Renal cortex interstitium (tissue), 11 donors: ENCODE results near the gene MAST4. TPM values are rescaled to one million over a fixed set of nuclear protein-coding genes. Genes with fewer than 3 reads are reported as not detected.
"Not testable (repeated sequence)": the region's sequence is repeated elsewhere in the genome, so short reads cannot be mapped to it uniquely, and the experiment has no call there.

ENCODE experiments used
- DNase-seq, 11 donors: peaks; one replicate each; pipeline ENCODE4 v3.0.0-alpha.2; 2013; ENCODE audit warnings: low read depth in 9 of 11, low spot score in 4 of 11; ENCODE audit errors: extremely low read depth in 1 of 11
- polyA plus RNA-seq, 3 donors: library from polyadenylated mRNA; unstranded; fragments of 120-200 nt; gene quantifications; one replicate each; pipeline ENCODE4 v1.2.1, GENCODE V29; 2013; ENCODE audit not compliant: insufficient read length in 3 of 3

MAST4 gene
- polyA plus RNA-seq, 3 donors: 15.2 to 19.4 (median 16.8) TPM

DNA sequence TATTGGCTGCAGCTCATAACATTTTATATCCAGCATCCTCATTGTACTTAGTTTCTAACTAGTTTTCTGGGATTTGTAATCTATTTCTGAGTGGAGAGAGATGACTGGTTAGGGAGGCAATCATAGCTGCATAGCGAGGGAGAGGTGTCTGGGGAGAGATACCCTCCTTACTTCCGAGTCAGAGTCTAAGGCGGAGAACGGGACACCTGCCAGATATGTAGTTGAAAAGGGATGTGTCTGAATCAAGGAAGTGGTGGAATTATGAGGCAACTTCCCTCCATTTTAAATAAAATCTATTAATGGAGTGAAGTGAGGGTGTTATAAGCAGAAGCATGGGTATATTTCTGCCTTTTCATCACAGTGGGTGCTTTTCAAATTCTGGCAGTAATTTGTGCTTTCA, 126.5 kb downstream of the MAST4 start:
- DNase-seq: no peak

DNA sequence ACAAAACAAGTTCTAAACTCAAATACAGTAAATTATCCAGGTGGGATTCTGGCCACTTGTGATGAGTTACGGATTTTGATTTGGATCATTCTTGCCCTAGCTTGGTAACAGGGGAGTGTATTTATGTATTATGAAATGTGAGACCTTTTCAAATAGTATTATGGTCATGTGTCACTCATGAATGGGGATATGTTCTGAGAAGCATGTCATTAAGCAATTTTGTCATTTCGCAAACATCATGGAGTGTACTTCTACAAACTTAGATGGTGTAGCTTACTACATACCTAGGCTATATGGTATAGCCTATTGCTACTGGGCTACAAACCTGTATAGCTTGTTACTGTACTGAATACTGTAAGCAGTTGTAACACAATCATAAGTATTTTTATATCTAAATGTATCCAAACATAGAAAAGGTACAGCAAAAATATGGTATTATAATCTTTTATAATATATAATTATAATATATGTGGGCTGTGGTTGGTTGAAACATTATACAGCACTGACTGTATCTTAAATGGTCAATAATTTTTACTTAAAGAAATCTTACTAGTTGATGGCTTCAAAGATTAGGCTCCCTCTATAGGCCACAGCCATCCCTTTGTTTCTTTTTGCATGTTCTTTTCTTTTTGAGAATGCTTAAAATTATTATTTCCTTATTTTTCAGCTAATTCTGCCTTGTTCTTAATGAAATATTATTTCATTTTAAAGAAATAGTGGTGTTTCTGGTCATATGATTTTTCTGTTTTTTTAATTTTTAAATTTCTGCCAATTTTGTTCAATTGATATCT, 128.4 kb downstream of the MAST4 start:
- DNase-seq: no peak

DNA sequence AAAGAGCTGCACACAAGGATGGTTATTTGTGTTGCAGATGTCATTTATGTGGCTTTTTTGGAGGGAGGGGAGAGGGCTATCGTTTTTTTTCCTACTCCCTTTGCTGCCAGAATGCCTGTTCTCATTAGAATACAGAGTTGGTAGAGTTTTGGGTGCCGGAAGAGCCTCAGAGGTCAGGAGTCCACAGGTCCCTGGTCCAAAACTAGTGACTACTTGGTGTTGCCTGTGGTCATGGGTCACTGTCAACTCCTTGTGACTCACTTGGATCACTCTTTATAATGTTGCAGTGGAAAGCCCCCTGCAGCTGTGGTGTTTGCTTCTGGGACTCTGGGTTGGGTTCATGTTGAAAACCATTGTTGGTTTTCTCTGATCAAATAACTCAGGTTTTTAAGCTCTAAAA, 131.4 kb downstream of the MAST4 start:
- no peak for DNase-seq

DNA sequence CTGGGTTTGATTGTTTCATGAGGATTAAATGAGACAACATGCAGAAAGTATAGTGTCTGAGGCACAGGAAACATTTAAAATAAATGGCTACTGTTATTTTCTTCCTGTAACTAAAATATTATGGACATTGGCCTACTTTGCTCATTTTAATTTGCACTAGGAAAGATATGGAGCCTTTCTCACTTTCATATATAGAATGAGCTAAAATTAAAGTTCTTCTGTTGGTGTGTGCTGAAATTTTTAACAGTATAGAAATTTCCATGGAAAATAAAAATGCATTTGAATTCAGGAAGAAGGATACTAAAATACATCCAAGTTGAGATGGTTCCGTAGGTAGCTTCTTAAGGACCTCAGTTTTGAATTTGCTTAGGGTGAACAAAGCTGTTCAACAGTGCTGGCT, 131.9 kb downstream of the MAST4 start:
- no peak for DNase-seq

DNA sequence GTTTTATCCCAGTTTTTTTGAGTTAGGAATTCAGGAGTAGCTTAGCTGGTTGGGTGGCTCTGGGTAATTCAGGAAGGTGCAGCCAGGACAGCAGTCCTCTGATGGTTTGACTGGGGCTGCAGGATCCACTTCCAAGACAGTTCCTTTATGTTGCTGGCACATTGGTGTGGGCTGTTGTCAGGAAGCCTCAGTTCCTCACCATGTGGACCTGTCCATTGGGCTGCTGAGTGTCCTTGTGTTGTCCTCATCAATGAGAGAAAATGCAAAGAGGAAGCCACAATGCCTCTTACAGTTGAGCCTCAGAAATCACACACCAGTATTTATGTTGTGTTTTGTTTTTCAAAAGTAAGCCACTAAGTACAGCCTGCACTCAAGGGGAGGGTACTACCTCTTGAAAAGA, 140.9 kb downstream of the MAST4 start:
- no peak for DNase-seq

DNA sequence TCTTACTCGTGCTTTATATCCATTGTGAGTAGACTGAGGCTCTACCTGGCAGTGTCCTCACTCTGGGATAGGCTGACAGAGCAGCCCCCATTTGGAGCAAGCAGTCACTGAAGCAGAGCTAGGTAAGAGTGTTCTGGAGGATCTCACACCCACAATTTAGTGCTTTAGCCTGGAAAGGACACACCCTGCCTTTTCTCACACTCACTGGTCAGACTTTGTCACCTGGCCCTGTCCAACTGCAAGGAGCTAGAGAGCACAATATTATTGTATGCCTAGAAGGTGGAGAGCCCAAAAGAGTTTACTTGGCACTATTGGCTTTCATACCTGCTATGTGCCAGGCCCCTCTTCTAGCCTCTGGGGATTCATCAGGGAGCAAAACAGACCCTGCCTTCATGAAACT, 141.9 kb downstream of the MAST4 start:
- DNase-seq: no peak

DNA sequence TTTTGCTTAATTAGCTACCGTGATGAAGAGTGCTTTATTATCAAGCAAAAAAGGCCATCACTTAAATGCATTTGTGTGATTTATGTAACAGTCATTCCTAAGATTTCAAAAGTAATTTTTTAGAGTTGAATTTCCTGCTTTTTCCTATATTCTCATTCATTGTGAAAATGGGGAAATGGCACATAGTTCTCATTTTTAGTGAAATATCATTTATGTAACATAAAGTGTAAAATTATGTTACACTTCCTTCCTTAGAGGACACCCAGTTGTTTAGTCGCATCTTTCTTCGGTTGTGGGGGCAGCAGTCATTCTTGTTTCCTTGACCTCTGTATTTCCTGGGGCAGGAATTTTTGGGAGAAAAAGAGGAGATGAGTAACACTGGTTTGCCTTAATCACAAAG, 142.8 kb downstream of the MAST4 start:
- no peak for DNase-seq

DNA sequence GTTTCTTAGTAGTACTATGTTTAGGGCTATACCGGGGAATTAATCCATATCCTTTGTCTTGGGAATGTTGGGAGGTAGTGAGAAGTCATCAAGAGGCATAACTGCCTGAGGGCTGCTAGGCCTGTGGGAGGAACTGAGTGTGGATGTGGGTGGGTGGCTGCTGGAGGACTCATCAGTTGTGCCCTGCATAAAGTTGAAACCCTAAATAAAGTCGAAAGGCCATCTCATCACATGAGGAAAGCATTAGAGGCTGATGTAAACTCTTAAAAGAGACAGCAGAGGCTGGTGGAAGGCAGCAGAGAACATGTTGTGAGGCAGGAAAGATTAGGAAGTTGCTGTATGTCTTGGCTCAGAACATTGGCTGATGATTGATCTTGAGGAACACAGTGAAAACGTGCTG, 143.8 kb downstream of the MAST4 start:
- no peak for DNase-seq

DNA sequence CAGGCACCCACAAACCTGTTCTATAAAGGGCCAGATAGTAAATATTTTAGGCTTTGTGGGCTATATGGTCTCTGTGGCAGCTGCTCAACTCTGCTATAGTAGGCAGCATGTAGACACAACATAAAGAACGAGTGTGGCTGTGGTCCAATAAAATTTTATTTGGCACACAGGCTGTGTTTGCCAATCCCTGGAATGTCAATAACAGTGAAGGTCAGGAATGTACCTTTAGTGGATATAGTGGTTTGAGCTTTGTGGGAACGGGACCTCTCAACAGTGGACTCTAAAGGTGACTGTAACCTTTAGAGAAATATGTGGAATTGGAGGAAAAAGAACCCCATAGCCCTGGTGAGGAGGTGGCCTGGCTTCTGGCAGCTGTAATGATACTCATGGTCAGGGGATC, 145.2 kb downstream of the MAST4 start:
- DNase-seq: no peak

DNA sequence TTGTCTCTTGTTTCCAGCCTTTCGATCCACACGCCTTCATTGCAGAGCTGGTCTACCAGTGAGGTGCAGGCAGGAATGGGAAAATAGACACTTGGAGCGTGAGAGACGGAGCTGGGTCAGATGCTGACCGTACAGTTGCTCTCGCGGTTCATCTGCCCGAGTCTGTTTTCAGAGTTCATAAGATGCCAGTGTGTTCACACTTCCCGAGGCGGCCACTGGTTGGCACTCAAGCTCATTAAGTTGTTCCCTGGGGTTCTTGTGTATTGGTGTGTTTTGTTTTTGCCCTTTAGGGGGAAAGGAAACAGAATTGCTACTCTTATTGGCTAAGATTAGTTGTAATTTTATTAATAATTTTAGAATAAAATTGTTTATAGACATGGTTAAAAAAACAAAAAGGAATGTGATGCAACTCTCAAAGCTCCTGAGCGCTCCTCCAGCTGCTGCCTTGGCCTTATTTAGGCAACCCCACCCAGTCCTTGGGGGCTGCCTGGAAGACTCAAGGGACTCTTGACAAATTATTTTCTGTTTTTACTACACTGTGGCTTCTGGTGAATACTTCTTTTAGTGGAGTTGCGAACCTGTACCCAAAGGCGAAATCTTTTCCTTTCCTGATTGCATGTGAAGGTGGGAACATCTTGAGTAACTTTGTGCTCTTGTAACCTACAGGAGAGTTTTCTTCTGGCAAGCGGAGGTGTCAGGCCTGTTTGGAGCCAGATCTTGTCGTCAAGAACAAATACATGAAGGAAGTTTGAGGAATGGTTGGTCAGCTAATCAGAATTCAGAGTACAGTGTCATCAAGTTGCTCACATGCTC, 146.1 kb downstream of the MAST4 start:
- no peak for DNase-seq

DNA sequence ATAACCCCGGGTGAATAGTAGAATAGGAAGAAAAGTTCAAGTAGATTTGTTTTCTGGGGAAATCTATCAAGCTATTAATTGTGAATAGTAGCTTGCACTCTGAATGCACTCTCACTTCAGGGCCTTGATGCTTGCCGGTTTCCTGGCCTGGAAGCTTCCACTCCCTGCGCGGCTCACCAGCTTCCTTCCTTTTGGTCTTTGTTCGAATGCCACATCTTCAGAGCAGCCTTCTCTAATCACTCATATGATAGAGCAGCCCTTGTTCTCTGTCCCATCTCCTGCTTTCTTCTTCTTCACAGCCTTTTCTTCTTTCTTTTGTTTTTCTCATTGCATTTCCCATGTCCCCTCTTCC, 146.7 kb downstream of the MAST4 start:
- no peak for DNase-seq

DNA sequence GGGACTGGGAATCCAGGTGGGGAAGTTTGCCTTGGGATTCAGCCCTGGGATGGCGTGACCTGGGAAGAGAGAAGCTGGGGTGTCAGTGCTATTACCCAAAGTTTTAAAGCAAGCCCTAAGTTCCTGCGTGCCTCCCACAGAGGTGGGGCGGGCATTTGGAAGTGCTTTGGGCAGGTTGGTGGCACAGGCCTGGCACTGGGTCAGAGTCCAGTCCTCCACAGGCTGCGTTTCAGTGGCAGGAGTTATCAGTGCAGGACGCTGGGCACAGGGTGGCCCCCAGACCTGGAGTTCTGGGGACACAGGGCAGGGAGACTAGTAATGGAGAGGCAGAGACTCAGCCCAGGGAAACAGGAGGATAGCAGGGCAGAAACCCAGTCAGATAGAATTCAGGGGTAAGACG, 147.2 kb downstream of the MAST4 start:
- DNase-seq: no peak

DNA sequence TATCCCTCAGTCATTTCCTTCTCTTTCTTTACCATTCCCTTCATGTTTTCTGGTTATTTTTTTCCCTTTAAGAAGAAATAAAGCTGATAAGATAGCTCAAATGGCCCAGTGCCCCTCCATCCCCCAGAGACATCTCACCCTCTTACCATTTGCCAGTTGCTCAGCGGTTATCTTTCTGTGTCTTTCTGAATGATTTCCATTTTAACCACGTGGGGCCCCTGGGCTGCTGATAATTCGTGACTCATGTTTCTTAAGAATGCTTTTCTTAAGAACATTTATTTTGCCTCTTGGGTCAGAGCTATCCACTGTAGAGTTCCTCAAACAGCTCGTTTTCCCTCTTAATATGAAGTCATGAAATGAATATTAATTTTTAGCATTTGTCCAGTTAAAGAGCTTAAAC, 147.8 kb downstream of the MAST4 start:
- no peak for DNase-seq

DNA sequence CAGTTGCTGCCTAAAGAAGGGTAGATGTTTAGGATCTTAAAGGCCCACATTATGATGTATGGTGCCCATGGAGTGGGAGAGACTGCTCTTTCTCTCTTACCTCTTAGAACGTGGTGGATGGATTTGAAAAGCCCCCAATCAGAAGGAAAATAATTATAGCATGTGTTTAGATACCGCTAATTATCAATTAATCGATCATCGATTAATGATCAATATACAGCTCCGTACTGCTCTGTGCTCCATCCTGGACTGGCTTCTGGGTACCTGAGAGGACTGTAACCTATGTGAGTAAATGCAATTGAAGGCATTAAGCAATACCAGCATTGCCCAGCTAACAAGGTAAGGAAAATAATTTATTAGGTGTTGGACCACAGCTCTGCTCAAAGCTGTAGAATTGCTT, 149.1 kb downstream of the MAST4 start:
- DNase-seq: no peak

DNA sequence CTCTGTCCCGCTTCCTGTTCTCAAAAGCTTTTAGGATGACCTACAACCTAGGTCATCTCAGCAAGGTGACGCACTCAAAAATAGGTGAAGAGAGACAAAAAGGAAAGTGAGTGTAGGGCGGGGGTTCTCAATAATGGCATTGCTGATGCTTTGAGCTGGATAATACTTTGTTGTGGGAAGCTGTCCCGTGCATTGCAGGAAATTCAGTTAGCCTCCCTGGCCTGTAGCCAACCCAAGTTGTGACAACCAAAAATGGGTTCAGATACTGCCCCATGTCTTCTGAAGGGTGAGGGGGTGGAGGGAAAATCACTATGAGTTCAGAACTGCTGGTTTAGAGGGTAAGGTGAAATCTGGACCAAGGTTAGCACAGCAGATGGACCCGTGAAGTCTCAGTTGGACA, 151.4 kb downstream of the MAST4 start:
- no peak for DNase-seq

DNA sequence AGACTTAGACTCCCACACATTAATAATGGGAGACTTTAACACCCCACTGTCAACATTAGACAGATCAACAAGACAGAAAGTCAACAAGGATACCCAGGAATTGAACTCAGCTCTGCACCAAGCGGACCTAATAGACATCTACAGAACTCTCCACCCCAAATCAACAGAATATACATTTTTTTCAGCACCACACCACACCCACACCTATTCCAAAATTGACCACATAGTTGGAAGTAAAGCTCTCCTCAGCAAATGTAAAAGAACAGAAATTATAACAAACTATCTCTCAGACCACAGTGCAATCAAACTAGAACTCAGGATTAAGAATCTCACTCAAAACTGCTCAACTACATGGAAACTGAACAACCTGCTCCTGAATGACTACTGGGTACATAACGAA, 156.5 kb downstream of the MAST4 start:
- DNase-seq: not testable (repeated sequence)

DNA sequence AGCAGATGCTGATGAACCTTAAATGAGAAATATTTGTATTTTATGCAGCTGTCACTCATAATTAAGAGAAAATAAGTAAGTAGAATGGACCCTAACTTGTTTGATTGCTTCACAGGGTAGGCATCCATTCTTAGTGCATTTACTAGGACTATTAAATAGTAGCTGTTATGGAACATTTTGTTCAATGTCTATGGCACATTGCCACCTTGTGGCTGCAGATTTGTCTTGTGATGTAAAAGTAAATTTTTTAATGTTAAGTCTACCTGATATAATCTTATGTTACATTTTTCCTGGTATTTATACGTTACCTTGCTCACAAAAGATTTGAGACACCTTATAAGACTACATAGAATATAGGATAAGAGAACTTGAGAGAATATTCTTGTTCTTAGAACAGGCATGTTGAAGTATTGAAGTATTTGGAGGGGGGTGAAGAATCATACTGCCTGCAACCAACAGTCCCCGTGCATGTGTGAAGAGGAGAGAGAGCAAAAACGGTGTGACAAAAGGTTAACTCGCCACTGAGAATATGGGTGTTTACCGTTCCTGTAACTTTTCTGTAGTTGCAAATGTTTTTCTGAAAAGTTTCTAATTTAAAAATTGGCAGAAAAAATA, 161.1 kb downstream of the MAST4 start:
- DNase-seq: peak; percentile 38 to 77 (median 56)

DNA sequence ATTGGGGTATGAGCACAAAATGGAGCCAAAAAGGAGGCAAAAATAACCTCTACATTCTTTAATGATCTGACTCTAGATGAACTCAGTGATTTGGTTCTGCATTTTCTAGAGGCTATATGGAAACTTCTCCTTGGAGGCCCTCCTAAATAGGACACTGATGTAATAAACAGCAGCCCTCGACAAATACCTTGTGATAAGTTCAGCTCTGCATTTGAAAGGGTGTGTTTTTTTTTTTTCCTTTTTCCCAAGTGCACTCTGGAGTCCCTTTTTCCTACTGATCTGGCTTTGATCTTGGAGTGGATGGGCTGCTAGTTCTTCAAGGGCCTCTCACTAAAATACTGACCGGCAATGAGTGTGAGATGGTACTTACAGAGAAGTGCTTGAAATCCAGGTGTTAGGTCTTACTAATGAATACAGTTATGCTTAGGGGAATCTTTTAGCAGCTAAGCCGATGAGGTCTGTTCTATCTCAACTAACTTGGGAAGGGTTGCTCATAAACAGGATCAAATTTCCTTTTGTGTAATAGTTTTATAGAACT, 161.7 kb downstream of the MAST4 start:
- DNase-seq: no peak

DNA sequence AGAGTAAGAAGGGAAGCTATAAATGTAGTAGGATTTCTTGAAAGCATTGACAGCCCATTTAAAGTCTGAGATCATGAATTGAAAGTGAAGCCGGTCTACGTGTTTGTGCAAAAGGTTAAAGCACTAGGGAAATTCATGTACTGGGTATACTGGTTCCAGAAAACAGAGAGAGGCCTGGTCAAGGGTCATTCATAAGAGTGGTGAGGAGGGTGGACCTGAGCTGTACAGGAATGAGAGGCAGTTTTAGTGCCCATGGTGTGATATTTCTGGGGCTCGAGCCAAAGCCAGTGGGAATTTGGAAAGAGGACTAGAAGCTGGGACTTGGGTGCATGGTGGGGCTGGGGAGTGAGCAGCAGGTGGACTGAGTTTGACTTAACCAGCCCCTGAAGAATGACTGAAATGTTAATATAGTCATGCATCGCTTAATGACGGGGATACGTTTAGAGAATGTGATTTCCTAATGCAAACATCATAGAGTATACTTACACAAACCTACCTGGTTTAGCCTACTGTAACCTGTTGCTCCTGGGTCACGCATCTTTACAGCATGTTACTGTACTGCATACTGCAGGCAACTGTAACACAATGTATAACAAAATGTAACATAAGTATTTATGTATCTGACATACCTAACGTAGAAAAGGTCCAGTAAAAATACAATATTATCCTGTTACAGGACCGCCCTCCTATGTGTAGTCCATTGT, 173.0 kb downstream of the MAST4 start:
- no peak for DNase-seq
